HG03060 (cell line): Measurements from ENCODE around the gene ZNF513.
A peak's percentile ranks its signal among the peaks of the same experiment; 100 is the strongest.

ENCODE experiments used
- ATAC-seq: cut with Tn5 transposase; IDR thresholded peaks from one replicate; pipeline ENCODE4 v1.9.1; 2021; ENCODE audit warnings: low read depth, moderate number of reproducible peaks; ENCODE audit not compliant: unreplicated experiment

Gene ZNF513

GRCh38 chr2:27390822-27391679 lies 10.5 kb upstream of the ZNF513 start:
- ATAC-seq = no peak

DNA sequence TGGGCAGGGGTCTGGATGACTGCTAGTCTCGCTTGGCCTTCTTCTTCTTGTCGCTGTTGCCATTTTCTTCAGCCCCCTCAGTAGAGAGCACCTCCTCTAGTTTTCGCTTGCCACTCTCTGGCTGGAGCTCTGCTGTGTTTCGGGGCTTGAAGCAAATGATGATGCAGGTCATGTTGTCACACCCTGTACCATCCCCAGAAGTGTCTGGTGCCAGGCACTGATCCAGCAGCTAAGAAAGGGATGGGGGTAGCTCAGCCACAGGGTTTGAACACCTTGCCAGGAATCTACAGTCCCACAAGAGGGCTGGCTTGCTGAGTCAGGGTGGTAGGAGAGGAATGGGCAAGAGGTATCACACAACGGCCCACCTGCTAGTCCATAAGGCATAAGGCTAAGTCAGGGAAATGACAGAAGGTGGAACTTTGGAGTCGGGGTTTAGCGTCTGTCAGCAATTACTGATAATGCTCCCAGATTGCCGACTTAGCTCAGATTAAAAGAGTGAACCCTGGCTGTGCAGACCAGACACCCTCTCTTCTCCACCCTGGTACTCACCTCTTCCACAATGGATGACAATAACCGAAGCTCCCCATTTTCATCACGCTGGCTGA lies 1.1 kb upstream of the ZNF513 start:
- no peak for ATAC-seq

GRCh38 chr2:27379836-27380625 lies 503 bp downstream of the ZNF513 start:
- no peak for ATAC-seq

DNA sequence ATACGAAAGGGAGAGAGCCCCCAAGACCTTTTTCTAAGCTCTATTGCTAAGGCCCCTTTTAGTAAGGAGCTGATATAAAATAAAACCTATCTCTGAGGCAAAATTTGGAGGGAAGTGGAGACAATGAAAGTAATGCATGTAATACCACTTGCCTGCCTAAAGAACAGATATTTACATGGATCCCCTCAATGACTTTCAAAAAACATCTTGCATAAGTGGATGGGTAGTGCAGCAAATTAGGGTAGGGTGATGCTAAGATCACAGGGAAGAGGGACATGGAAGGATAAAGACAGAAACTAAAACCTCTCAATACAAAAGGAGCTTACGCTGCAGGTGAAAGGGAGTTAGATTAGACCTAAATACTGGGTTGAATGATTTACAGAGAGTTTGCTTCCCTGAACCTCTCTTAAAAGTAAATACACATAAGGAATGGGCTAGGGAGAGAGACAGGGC lies 1.1 kb downstream of the ZNF513 start:
- no peak for ATAC-seq

GRCh38 chr2:27378809-27379290 lies 1.7 kb downstream of the ZNF513 start:
- ATAC-seq = no peak

DNA sequence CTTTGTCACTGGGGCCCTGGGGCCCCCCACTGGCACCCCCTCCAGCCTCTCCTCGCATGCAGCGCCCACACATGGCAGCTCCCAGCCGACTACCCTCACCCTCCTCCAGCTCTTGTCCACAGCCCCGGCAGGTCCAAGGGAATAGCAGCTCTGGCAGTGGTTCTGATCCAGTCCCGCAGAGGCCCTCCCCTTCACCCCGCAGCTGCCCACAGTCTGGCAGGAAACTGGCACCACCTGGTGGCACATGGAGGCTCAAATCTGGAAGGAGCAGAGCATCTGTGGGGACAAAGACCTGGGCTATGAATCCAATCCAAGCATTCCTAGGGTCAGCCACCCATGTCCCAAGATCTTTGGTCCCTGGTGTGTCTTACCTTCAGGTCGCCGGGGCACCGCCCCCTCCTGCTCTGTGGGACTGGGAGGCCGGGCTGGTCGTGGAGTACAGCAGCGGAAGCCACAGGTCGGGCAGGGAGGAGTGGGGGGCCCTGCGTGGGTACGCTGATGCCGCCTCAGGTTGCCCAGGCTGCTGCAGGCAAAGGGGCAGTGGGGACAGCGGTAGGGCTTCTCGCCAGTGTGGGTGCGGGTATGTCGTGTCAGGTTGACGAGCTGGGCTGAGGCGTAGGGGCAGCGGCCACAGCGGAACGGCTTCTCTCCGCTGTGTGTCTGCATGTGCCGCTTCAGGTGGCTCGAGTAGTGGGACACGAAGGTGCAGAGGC lies 2.3 kb downstream of the ZNF513 start:
- no peak for ATAC-seq

GRCh38 chr2:27377618-27378095 lies 2.9 kb downstream of the ZNF513 start:
- no peak for ATAC-seq

DNA sequence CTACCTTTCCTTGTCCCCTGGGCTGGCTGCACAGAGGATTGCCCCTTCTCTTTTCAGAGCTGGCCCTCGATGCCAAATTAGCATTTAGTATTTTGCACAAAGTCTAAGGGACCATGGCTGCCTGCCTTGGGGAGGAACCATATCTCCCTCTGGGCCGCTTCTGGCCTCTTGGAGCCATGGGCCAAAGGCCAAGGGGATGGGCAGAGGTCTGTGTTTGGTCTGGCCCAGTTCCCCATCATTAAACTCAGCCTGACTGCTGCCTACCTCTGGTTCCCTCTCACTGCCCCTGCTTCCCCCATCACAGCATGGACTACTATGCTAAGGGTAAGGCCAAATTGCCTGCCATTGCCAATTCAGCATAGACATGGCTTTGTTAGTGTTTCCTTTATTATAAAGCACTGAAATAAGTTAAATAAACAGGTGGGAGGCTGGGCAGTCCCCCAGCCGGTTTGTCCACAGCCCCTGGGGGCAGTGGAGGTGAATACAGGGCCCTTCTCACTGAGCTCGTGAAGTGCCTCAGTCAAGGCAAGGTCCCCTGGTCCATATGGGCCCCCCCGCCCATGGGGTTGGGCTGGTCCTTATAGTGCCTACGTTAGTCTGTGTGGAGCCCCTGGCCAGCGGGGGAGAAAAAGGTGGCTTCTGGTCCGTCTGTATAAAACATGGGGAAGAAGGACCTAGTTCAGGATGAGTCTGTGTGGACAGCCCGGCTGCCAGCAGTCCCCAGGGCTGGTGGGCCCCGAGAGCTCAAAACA lies 3.5 kb downstream of the ZNF513 start:
- no peak for ATAC-seq

- no peak for ATAC-seq
Measured at GRCh38 chr2:27376151-27376865, 4.2 kb downstream of the ZNF513 start.

DNA sequence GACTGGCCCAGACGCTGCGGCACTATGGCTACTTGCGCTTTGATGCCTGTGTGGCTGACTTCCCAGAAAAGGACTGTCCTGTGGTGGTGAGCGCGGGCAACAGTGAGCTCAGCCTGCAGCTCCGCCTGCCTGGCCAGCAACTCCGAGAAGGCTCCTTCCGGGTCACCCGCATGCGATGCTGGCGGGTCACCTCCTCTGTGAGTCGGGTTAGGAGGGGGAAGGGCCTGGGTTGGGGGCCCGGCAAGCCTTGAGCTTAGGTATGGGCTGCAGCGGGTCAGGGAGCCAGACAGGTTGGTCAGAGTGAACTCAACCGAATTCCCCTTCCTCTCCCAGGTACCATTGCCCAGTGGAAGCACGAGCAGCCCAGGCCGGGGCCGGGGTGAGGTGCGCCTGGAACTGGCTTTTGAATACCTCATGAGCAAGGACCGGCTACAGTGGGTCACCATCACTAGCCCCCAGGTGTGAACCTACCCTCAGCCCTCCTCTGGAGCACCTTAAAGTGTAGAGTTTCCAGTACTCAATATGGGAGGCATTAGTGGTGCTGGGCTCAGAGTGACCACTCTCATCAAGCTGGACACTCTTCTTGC lies 4.9 kb downstream of the ZNF513 start:
- ATAC-seq = no peak

GRCh38 chr2:27373567-27373966 lies 7.0 kb downstream of the ZNF513 start:
- ATAC-seq = no peak

- no peak for ATAC-seq
Measured at GRCh38 chr2:27372937-27373336, 7.6 kb downstream of the ZNF513 start.

DNA sequence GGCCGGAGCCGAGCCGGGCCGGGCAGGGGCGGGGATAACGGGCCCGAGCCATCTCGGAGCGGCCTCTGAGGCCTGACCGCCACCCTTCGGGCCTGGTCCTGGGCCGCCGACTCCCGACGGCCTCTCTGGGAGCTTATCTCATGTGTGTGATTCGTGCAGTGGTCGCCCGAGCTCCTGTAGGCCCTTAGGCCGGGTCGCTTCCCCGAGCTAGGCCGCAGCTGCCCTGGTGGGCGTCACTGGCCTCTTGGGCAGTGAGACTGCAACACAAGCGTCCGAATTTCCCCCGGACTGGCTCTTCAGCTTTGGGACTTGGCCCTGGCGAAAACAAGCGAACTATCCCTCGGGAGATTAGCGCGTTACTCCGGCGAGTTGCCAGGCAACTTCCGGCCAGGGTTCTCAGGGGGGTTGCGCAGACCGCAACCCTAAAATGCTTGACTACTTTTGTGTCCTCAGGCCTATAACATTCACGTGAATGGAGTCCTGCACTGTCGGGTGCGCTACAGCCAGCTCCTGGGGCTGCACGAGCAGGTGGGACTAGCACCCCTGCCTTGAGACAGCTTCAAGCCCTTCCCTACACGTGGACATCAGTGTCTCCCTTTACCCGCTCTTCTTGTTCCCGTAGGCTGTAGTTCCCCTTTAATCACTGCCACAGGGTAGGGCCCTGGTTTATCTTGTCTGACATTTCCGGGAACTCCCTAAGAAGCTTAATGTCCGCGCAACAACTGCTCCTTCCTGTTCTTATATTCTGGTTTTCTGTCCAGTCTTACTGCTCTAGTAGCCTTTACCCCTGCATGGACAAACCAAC lies 9.5 kb downstream of the ZNF513 start:
- ATAC-seq = peak; percentile 22

GRCh38 chr2:27370026-27370815 lies 10.3 kb downstream of the ZNF513 start, which contains the start of the genes EIF2B4 and SNX17:
Gene EIF2B4 (minus strand): TSS chr2:27370338. CDS start chr2:27370314, 24 bp downstream.
Gene SNX17 (plus strand): TSS chr2:27370616. CDS start chr2:27370744, 128 bp downstream.
- peak; percentile 74 for ATAC-seq

- no peak for ATAC-seq
Measured at GRCh38 chr2:27369471-27370025, 11.0 kb downstream of the ZNF513 start.

- ATAC-seq = no peak
Measured at GRCh38 chr2:27363933-27364332, 16.6 kb downstream of the ZNF513 start.
